GM18507 (cell line): Measurements from ENCODE around the gene CCRL2.
A peak's percentile ranks its signal among the peaks of the same experiment; 100 is the strongest.
"Not testable (repeated sequence)": the region's sequence is repeated elsewhere in the genome, so short reads cannot be mapped to it uniquely, and the experiment has no call there.

ENCODE experiments used
- DNase-seq: peaks from one replicate; pipeline ENCODE4 v3.0.0; 2011; ENCODE audit warnings: low read depth; ENCODE audit not compliant: insufficient read length; ENCODE audit errors: extremely low spot score
- FAIRE-seq: peaks from 2 replicates; lab custom pipeline; 2011; peaks lifted over from hg19 to GRCh38; lab: Jason Lieb, UNC

CCRL2 gene

GRCh38 chr3:46375814-46376213 lies 31.2 kb upstream of the CCRL2 start:
- no peak for FAIRE-seq
- no peak for DNase-seq

GRCh38 chr3:46378426-46378942 lies 28.6 kb upstream of the CCRL2 start:
- FAIRE-seq (peak; percentile 83), DNase-seq (no peak)

- FAIRE-seq (peak; percentile 39), DNase-seq (no peak)
These were observed 26.4 kb upstream of the CCRL2 start for GRCh38 chr3:46380471-46381221.

GRCh38 chr3:46381625-46382024 lies 25.4 kb upstream of the CCRL2 start:
- FAIRE-seq, result no peak

GRCh38 chr3:46383211-46383950 lies 23.7 kb upstream of the CCRL2 start:
- FAIRE-seq (peak; percentile 15), DNase-seq (no peak)

More at GRCh38 chr3:46381625-46382024, 25.4 kb upstream of the CCRL2 start:
- DNase-seq, result no peak

- DNase-seq (no peak), FAIRE-seq (peak; percentile 60)
These were observed 23.1 kb upstream of the CCRL2 start for GRCh38 chr3:46383951-46384330.

GRCh38 chr3:46386205-46386604 lies 20.9 kb upstream of the CCRL2 start:
- FAIRE-seq (no peak), DNase-seq (no peak)

GRCh38 chr3:46388847-46389246 lies 18.2 kb upstream of the CCRL2 start:
- FAIRE-seq, DNase-seq: not testable (repeated sequence)

- DNase-seq (no peak), FAIRE-seq (no peak)
These were observed 17.8 kb upstream of the CCRL2 start for GRCh38 chr3:46389306-46389705.

- not testable (repeated sequence) for FAIRE-seq, DNase-seq
These were observed 15.5 kb upstream of the CCRL2 start for GRCh38 chr3:46391526-46391925.

- no peak for DNase-seq
- FAIRE-seq, result no peak
These were observed 14.0 kb upstream of the CCRL2 start for GRCh38 chr3:46393011-46393410.

GRCh38 chr3:46393554-46394434 lies 13.3 kb upstream of the CCRL2 start:
- FAIRE-seq, result no peak
- DNase-seq, result no peak

GRCh38 chr3:46395210-46395661 lies 11.8 kb upstream of the CCRL2 start:
- no peak for FAIRE-seq
- no peak for DNase-seq

- FAIRE-seq (peak; percentile 70), DNase-seq (no peak)
These were observed 11.1 kb upstream of the CCRL2 start for GRCh38 chr3:46395766-46396530.

- FAIRE-seq, result no peak
These were observed 9.9 kb upstream of the CCRL2 start for GRCh38 chr3:46397111-46397510.

GRCh38 chr3:46398186-46398955 lies 8.7 kb upstream of the CCRL2 start:
- DNase-seq (no peak), FAIRE-seq (no peak)

More at GRCh38 chr3:46397111-46397510, 9.9 kb upstream of the CCRL2 start:
- DNase-seq, result no peak

- DNase-seq, result no peak
- no peak for FAIRE-seq
These were observed 8.0 kb upstream of the CCRL2 start for GRCh38 chr3:46399098-46399497.

GRCh38 chr3:46399557-46399956 lies 7.5 kb upstream of the CCRL2 start:
- DNase-seq (no peak), FAIRE-seq (no peak)
